GM10266 (cell line): ENCODE results near the gene ZNHIT3.

Experiments used
- DNase-seq: peaks from one replicate; pipeline ENCODE4 v3.0.0; 2012; ENCODE audit errors: extremely low spot score
- TF ChIP-seq, protein P1 (sequence below): IDR thresholded peaks from 2 replicates; pipeline ENCODE4 v1.5.1; 2012; ENCODE audit warnings: mild to moderate bottlenecking, low read depth; ENCODE audit not compliant: control insufficient read depth, insufficient read depth; ENCODE audit errors: missing control alignments

The ZNHIT3 gene

DNA sequence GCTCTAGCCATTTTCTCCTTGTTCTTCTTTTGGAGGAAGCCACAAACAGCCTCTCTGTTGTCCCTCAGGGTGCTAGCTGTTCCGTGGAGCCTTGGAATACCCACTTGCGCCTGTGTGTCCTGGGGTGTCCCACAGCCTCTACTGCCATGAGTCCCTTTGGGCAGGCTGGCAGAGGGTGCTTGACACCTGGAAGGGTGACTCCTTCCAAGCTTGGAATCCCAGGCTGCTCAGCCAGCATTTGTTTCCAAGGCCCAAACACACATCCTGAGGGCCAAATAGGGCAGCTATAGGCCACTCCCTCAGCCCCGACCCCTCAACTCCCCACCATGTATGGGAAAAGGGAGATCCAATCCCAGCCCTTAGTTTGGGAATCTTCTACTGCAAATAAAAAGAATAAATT, 14.9 kb downstream of the ZNHIT3 start:
- TF ChIP-seq, protein P1, sequence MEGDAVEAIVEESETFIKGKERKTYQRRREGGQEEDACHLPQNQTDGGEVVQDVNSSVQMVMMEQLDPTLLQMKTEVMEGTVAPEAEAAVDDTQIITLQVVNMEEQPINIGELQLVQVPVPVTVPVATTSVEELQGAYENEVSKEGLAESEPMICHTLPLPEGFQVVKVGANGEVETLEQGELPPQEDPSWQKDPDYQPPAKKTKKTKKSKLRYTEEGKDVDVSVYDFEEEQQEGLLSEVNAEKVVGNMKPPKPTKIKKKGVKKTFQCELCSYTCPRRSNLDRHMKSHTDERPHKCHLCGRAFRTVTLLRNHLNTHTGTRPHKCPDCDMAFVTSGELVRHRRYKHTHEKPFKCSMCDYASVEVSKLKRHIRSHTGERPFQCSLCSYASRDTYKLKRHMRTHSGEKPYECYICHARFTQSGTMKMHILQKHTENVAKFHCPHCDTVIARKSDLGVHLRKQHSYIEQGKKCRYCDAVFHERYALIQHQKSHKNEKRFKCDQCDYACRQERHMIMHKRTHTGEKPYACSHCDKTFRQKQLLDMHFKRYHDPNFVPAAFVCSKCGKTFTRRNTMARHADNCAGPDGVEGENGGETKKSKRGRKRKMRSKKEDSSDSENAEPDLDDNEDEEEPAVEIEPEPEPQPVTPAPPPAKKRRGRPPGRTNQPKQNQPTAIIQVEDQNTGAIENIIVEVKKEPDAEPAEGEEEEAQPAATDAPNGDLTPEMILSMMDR, result no peak
- DNase-seq, result no peak

GRCh38 chr17:36501963-36502362, 15.5 kb downstream of the ZNHIT3 start:
- no peak for DNase-seq
- TF ChIP-seq, protein P1, result no peak

DNA sequence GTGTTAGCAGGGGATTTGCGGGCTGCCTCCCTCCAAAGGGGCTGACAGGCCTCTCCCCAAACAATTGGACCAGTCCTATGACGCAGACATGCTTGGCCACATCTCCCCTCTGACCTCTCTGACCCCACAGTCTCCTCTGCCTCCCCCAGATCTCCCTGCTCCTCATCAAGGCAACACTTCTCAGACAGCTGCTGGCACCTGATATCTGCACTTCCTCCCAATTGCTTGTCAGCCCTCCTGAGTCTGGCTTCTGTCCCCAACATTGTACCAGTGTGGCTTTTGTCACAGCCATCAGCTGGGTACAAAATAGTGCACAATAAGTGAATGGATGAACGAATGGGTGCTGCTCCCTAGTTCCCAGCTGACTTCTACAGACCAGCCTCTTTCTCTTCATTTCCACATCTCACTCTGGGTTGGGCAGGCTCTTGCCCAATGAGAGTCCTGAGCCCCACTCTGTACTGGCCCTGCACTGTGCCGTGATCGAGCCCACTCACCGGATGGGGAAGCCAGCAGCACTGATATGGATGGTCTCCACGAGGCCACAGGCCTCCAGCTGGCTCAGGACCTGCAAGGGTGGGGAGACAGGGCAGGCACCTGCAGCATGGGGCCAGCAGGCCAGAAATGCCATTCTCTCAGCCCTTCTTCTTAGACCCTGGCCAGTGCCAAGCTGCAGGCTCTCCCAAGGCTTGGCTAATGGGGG, 17.1 kb downstream of the ZNHIT3 start:
- DNase-seq, result no peak
- TF ChIP-seq, protein P1, result no peak

GRCh38 chr17:36504156-36504545, 17.7 kb downstream of the ZNHIT3 start:
- no peak for DNase-seq
- TF ChIP-seq, protein P1, result no peak

- no peak for DNase-seq
- TF ChIP-seq, protein P1, result no peak
Measured at GRCh38 chr17:36505171-36505570, 18.7 kb downstream of the ZNHIT3 start.

DNA sequence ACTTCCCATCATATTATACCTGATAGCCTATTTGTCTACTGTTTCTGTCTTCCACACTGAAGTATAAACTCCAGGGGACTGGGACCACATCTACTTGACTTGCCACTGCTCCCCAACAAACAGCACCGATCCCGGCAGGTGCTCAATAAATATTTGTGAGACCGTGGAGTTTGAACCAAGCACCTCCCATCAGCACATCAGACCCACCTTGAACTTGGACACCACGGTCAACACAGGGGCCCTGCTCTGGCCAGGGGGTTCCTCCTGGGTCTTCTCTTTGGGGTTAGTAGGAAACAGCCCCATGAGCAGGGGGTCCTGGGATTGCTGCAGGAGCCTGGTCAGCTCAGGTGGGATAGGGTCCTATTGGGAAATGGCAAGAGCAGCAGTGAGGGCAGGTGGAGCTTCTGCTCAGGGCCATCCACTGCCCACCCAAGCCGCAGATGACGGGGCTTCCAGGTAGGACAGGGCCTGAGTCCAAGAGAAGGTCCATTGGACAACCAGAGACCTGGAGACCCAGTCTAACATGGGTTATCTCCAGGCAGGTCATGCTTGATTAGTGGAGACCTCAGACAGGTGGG, 19.9 kb downstream of the ZNHIT3 start:
- no peak for DNase-seq
- TF ChIP-seq, protein P1, result no peak

GRCh38 chr17:36506831-36507230, 20.4 kb downstream of the ZNHIT3 start:
- TF ChIP-seq, protein P1, result no peak
- no peak for DNase-seq
